ENCODE data around the gene ATG12.
A peak's percentile ranks its signal among the peaks of the same experiment; 100 is the strongest.
"Not testable (repeated sequence)": the region's sequence is repeated elsewhere in the genome, so short reads cannot be mapped to it uniquely, and the experiment has no call there.

The ATG12 gene

DNA sequence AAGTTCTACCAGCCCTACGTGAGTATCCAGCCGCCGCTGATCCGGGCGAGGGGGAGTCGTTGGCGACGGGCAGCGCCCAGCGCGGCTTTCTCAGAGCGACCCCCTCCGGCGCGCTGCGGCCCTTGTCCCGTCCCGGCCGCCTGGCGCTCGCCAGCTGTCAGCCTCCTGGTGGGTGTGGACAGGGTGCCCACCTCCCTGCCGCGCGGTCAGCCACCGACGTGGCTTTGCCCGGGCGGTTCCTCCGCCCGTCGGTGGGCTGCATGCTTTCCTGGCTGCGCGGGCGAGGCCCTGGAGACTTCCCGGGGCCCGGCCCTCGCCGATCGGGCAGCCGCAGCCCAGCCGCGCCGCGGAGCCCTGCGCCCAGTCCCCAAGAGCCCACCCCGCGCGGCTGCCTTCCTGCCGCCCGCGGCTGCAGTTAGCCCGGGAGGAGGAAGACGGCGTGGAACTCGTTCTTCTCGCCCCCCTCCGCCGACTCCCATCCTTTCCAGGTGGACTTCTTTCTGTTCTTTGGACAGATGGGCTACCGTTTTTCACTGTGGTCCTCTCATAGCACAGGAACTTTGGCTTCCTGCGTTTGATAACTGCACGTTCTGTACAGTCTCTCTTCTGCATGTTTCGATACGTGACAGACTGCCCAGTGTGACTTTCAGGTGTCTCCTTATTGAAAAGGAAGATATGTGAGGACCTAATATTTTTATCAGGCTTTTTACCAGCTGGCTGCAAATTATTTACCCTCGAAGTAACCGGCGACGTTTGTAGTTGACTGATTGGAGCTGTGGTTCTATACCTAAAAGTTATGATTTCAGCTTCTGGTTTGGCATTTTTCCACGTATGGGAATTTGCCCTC, 947 bp upstream of the ATG12 start:
- peak in 1 of 2 experiments; percentile 84 for DNase-seq

DNA sequence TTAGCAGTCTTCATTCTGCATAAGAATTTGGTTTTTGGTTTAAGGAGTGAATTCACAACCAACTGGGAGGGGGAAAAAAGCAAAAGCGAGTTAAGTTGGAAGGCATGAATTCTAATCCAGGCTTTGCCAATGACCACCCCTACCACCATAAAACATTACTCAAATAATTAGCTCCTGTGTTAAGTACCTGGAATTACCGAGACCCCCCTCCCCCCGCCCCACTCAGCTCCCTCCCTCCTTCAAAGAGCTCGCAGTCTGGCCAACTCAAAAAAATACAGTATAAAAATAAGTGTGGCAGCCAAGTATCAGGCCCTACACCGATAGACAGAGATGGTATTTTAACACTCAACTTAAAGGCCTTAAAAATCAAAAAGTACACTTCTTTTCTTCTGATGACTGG, 492 bp downstream of the ATG12 start:
- no peak for DNase-seq

DNA sequence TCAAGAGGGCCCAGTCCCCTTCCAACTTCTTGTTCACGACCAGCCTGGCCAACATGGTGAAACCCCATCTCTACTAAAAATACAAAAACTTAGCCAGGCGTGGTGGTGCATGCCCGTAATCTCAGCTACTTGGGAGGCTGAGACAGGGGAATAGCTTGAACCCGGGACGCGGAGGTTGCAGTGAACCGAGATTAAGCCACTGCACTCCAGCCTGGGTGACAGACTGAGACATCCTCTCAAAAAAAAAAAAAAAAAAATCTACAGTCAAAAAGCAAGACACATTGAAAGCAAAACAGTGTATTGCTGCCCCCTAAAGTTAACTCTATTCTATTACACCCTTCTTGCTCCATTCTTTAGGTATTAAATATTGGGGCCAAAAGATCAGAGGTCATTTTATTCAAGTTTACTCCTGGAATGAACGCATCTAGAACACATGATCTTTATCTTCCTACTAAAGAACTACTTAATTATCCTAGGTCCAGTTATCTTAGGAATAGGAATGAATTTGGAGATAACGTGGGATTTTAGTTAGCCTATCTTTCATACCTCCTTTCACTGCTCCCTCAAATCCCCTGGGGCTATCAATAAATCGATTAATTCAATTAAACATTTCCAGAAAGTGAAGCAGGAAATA, 2.4 kb downstream of the ATG12 start:
- DNase-seq: peak in 1 of 2 experiments; percentile 49

DNA sequence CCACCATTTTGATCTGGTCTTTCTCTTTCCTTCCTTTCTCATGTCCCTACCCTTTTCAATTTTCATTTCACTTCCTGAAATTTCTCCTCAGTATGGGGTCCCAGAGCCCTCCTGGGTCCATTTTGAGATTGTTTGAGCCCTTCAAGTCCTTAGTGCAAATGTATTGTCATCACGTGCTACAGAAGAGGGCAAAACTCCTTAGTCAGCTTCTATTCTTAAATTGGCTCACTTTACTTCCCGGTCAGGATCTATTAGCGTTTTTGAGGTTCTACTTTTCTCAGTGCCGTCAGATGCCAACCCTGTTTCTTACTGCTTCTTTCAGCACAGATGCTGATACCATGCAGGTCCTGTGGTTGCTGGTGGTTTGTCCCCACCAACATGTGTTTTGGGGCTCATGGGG, 5.9 kb downstream of the ATG12 start:
- DNase-seq: no peak

DNA sequence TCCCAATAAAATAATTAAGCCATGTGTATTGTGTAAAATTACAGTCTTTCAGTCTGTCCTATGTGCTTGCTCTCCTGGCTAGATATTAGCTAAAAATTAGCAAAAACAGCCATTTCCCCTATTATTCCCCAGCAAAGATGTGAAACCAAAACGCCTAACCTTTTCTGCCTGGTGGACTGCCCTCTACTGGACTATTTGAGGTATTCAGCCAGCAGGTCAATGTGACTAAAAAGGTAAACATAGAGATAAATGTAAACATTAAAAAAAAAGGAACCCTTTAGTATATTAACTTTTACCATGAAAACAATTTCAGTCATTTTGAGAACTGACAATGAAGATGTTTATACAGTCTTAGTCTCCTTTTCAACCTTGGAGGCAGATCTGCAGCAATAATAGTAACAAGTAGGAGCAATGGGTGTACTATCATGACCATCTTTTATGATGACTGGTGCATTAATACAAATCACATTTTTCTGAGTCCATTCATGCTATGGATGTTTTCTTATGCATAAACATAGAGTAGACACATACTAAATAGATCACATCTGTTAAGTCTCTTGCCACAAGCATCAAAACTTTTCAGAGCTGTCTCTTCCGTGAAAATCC, 10.1 kb downstream of the ATG12 start:
- DNase-seq: peak in 1 of 2 experiments; percentile 25

DNA sequence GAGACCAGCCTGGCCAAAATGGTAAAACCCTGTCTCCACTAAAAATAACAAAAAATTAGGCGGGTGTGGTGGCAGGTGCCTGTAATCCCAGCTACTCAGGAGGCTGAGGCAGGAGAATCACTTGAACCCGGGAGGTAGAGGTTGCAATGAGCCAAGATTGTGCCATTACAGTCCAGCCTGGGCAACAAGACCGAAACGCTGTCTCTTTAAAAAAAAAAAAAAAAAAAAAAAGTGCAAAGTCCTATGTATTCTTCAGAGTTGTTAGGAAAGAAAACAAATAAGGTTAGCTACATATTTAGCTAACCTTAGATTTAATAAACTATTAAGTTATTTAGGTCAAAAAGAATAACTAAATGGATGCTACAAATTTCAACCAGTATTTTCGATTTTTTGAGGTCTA, 11.5 kb downstream of the ATG12 start:
- no peak for DNase-seq

DNA sequence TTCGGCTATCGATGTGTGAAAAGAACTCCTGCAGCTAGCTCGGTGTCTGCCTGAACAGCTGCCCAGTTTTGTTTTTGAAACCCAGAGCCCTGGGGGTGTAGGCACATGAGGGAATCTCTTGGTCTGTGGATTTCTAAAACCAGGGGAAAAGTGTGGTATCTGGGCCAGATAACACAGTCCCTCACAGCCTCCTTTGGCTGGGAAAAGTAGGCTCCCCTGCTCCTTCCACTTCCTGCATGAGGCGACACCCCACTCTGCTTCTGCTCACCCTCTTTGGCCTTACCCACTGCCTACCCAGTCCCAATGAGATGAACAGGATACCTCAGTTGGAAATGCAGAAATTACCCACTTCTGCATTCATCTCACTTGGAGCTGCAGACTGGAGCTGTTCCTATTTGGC, 15.4 kb downstream of the ATG12 start:
- DNase-seq: no peak

DNA sequence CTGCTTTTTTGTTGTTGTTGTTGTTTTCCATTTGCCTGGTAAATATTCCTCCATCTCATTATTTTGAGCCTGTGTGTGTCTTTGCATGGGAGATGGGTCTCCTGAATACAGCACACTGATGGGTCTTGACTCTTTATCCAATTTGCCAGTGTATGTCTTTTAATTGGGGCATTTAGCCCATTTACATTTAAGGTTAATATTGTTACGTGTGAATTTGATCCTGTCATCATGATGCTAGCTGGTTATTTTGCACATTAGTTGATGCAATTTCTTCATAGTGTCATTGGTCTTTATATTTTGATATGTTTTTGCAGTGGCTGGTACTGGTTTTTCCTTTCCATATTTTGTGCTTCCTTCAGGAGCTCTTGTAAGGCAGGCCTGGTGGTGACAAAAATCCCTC, 16.4 kb downstream of the ATG12 start:
- not testable (repeated sequence) for DNase-seq

DNA sequence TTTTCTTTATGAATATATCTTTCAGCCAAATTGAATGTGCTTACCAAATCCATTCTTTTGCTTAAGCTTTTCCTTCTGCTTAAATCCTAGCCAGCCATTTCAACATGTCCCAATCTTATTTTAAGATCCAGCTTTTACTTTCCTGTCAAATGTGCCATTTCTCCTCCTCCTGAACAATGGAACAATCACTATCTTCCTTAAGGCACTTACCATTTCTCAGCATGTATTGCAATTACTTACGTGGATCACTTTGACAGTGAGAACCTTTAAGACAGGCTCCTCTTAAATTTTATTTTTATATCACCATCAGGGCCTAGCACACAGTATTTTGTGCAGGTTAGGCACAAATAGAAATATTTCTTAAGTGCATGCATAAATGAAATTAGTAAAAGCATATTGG, 20.5 kb downstream of the ATG12 start:
- DNase-seq: no peak

DNA sequence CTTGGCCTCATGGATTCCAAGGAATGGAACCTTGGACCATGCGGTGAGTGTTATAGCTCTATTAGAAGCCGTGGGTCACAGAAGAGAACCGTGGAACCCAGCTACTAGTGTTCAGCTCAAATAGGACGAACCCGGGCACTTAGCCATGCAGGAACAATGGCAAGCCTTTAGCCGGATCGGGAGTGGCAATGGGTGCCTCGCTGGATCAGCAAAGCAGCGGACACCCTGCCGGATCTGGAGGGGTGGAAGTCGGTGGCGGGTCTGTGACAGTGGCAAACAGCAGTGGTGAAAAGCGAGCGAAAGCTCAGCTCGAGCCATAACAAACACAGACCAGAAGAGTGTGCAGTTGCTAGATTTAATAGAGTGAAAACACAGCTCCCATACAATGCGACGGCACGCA, 22.5 kb downstream of the ATG12 start:
- DNase-seq: no peak

DNA sequence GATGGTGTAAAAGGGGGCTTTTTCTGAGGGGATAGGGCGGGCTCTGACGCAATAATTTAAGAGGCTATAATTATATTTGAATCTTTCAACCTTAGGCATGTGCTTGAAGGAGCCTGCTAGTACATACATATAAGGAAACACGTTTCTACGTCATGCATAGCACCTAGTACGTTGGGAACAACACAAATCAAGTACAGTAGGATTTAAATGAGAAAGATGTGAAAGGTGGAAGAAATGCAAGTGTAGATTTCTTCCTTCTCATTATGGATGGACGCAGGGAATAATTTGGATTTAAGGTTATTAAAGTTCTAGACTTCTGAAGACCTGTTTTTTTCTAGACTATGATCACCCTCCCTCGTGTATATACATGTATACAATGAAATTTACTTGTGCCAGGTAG, 24.0 kb downstream of the ATG12 start:
- DNase-seq: no peak

DNA sequence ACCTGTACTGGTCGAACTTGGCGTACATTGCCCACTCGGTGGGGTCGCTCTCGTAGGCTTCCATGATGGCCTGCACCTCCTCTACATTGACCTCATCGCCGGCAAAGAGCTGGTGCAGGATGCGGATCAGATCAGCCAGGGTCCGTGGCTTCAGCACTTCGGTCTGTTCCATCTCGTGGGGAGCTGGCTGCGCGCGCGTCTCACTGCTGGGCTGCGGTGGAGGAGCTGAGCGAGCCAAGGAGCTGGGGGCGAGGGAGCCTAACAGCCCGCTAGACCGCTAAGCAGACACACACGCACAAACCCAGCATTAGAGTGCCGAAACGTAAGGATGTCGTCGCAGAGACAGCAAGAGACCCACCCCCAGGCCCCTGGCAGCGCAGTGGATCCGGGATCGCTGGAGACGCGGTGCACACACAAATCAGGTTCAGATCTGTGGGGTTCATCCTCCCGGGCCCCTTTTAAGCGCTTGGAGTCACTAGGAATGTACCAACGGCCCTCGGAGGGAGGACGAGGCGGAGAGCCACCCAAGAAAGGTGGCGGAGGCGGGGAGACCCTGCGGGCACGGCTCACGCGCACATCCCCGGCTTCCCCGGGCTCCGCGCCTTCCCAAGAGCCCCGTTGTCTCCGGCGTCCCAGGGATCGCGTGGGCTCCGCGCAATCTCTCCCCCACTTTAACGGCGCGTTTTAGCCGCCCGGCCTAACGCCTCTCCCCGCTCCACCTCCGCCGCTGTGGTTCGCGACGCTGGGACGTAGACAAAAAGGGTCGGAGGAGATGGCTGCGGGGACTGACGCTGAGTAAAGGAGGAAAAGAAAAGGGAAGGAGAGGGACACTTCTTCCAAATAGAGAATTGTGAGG, 24.9 kb downstream of the ATG12 start, which contains the start of gene CDO1:
CDO1 (minus strand) TSS at position 434 of the 856 bp plus-strand sequence; CDS start at position 172, 262 bp downstream.
- peak; percentile 37 to 74 for DNase-seq

DNA sequence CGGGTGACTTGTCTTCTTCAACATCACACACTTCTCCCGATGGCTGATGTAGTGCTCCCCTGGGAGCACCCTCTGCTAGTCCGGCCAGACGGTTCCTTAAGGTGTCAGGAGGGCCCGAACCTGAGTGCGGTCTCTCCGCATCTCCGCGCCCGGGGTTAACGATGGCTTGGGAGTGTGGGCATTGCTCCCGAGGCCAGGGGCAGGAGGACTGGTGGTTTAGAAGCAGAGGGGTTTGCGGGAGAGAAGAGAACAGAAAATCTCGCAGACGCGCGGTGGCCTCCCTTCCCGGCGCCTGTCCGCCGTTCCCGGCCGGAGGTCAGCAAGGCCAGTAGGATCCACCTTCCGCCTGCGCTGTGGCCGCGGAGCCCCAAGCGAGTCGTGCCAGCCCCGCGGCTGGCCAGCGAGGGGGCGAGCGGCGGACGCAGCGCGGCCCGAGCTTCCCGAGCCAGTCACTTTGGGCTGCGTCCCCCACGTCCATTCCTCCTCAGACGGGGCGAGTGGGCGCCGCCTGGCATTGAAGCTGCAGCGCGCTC, 25.6 kb downstream of the ATG12 start:
- peak in 1 of 2 experiments; percentile 6 for DNase-seq

DNA sequence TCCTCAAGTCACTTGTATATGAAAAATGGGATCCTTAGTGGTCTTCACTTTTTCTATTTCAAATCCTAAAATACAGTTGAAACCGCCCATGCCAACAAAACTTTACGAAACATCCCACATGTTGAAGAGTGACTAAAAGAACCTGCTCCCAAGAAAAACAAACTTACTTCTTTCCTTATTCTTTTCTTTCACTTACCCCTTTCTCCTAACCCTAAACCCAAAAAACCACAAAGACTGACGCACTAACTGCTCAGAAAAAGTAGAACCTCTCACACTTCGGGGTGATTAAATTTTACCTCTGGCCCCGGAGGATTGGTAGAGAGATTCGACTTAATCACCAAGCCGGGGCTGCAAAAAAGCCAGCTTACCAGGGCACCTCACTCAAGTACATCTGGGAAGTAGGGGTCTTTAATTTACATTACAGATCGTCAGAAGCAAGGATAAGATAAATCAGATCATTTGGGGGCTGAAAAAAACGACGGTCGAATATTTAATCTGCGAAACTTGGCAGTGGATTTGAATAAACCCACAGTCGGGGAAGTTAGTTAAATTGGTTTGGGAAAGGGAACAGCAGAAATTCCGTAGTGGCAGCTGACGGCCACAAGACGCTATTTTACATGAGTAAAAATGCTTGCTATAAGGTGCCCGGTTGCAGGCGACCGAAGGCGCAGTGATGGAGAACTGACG, 26.2 kb downstream of the ATG12 start:
- no peak for DNase-seq

DNA sequence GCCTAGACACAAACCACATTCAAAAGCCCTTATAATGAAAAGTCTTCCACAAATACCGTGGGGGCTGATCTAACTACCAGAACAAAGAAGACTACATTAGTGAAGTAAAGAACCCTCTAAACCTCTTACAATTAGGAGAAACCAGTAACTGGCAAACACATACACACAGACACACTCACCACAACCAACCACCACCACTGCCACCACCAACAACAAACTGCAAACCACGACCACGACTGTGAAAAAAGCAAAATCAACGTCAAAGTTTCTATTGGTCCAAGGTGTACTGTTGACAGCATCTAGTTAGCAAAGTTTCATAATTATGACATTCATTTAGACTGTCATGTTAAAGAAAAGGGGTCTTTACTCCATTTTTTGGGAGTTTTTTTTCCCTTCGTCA, 27.6 kb downstream of the ATG12 start:
- DNase-seq: no peak

DNA sequence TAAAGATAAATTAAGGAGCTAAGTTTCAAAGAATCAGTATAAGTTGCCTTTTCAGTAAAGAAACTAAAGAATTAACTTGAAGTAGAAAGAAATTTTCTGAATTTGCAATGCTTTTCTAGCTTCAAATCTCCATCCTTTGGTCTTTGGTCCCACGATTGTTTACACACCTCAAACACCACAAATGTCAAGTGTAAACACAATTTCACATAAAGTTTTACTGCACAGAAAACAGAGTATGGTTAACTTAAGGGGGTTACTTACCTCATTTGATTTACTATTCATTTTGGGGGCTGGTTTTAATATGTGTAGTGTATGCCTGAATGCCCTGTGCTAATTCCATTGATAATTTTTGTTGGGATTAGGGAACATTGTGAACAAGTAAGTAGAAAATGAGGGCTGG, 29.0 kb downstream of the ATG12 start:
- no peak for DNase-seq

DNA sequence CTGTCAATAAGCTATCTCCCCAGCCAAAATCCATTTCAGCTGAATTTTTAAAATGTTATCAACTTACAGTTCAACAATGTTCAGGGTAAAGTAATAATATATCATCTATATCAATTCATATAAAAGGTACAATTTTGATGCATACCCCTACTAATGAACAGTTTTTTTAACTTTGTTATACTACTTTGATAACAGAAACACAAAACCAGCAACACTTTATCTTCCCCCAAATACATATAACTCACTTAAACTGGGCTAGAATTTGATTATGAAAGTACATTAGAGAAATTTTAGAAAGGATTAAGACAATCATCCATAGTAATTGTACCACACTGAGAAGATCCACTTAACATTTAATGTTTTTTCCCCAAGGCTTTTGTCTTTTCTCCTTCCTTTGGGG, 30.0 kb downstream of the ATG12 start:
- DNase-seq: no peak

DNA sequence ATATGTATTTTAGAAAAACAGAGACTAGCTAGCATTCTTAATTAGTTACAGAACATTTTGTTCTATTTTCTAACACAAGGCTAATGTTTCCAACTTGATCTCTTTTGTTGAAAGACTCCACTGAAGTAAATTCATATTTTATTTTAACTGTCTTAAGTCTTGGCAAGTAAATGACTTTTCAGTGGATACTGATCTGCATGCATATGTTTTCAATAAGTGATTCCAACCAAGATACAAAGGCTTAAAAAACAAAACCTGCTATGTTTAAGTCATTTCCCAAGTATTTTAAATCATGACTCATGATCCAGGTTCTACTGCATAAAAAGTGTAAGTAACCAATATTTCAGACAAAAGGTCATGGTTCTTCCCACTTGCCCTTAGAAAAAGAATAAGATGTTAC, 30.6 kb downstream of the ATG12 start:
- DNase-seq: no peak

DNA sequence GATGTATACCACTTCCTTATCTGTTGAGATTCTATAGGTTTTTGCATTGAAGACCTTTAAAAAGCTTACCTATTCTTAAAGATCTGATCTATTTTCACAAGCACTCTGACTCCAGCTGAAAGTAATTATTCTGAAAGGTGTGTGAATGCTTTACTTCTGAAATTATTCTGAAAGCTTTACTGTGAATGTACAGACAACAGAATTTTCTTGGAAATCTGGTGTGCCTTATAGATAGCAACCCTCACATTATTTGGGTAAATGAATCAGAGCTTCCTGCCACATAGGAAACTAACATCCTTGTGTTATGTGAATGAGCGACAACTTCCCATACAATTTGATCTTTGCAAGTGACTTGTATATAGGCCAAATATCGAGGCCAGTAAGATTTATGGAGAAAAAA, 31.4 kb downstream of the ATG12 start:
- no peak for DNase-seq

DNA sequence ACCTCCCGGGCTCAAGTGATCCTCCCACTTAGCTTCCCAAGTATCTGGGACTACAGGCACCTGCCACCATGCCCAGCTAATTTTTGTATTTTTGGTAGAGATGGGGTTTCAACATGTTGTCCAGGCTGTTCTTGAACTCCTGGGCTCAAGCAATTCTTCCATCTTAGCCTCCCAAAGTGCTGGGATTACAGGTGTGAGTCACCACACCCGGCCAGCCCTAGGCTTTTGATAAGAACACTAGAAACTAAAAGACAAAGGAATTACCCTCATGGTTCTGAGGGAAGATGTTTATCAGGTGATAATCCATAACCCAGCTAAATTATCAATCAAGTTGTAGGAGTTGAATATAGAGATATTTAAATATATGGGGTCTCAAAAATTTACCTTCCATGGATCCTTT, 33.3 kb downstream of the ATG12 start:
- DNase-seq: not testable (repeated sequence)

DNA sequence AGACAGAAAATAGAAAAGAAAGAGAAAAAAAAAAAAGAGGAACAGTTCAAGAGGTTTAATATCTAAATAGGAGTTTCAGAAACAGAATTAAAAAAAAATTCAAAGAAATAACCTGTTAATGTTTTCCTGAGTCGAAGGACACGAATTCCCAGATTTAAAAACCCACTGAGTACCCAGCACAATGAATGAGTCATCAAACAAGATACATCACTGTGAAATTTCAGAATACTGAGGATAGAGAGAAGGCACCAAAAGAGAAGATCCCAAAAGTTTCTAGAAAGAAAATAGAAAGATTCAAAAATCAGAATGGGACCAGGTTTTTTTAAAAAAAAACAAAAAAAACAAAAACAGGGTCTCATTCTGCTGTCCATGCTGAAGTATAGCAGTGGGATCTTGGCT, 33.7 kb downstream of the ATG12 start:
- no peak for DNase-seq

DNA sequence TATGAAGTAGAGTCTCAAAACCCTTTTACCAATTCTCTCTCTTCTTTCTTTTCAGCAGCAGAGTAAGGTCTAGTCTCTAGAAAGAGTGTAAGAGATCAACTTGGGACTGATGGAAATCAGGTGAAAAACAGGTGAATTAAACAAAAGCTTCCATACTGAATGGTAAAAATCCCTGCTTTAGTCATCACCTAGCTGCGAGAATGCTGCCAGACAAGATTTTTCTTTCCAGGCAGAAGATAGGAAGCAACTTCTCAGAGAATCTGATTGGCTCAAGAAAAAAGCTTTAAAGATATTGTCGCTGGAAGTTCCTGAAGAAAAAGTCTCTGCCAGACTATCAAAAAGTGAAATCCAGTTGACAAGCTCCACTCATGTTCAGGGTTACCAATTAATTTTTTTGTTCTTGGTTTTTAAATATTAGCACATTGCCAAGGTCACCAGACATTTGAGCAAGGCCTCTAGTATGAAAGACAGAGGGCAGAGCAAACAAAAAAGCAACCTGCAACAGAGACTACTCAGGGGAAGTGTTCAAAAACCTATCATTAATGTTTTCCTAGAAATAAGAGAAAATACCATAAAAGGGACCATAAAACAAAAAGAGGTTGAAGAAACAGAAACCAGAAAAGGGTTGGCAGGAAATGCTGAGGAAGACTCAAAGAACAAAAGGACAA, 34.2 kb downstream of the ATG12 start:
- no peak for DNase-seq
